Testis (tissue), 3 donors: ENCODE results near the gene WT1. TPM values are rescaled to one million over a fixed set of nuclear protein-coding genes. Genes with fewer than 3 reads are reported as not detected.
A peak's percentile ranks its signal among the peaks of the same experiment; 100 is the strongest.

Experiments used
- DNase-seq: peaks from one replicate; pipeline ENCODE4 v3.0.0-alpha.2; 2019
- H3K27ac ChIP-seq, 2 donors: fragments of 200-600 bp; sonication (generic); one replicate each; pipeline ENCODE4 v1.5.1; 2019
- H3K27me3 ChIP-seq: fragments of 200-600 bp; sonication (generic); one replicate; pipeline ENCODE4 v1.5.1; 2019
- H3K36me3 ChIP-seq: fragments of 200-600 bp; sonication (generic); one replicate; pipeline ENCODE4 v1.5.1; 2017; ENCODE audit warnings: low read depth; ENCODE audit errors: missing control alignments
- H3K4me1 ChIP-seq: fragments of 200-600 bp; sonication (generic); one replicate; pipeline ENCODE4 v1.5.1; 2019
- H3K4me3 ChIP-seq, 2 donors: fragments of 200-600 bp; sonication (generic); one replicate each; pipeline ENCODE4 v1.5.1; 2017 to 2019
- H3K9me3 ChIP-seq: fragments of 200-600 bp; sonication (generic); one replicate; pipeline ENCODE4 v1.5.1; 2017
- POLR2A ChIP-seq: fragments of 450-650 bp; IDR thresholded peaks from one replicate; pipeline ENCODE4 v1.6.1; 2017; ENCODE audit warnings: antibody characterized with exemption, mild to moderate bottlenecking, moderate library complexity
- WGBS, 2 donors: methylation state at CpG; one replicate each; pipeline ENCODE4 v1.1.5; 2018; 5-methylcytosine and 5-hydroxymethylcytosine counted together
- intact Hi-C: fragments of 100-400 bp; cut with DNase I; formaldehyde crosslinking; loops from one replicate; pipeline ENCODE4 v1.15.1; 2023; ENCODE audit warnings: low total_unique reads
- polyA plus RNA-seq: library from polyadenylated mRNA; stranded (reverse); fragments of 350-450 nt; fragmentation: Illumina TruSeq; extraction: RNeasy Lipid Tissue Mini Kit (QIAGEN cat#74804); gene quantifications from one replicate; pipeline ENCODE4 v1.2.3, GENCODE V29; 2014; ENCODE audit warnings: low read depth, low replicate concordance; ENCODE audit not compliant: insufficient read depth
- total RNA-seq, 2 donors: library from RNA; depleted of rRNA; stranded (reverse); fragments of >200 nt; gene quantifications; one replicate each; pipeline ENCODE4 v1.2.3, GENCODE V29; 2016
- TF ChIP-seq, protein P1 (sequence below), 3 experiments: fragments of 450-650 bp in 2 of 3; fragments of 200-600 bp in 1 of 3; sonication (generic) in 1 of 3; IDR thresholded peaks; one replicate each; pipeline ENCODE4 v1.5.1; 2016 to 2019; ENCODE audit warnings: antibody characterized with exemption in 3 of 3, mild to moderate bottlenecking in 2 of 3, moderate library complexity in 1 of 3

WT1 gene
- total and polyA plus RNA-seq, 3 donors from 2014 or later = 62.2 to 278 (median 189) TPM

DNA sequence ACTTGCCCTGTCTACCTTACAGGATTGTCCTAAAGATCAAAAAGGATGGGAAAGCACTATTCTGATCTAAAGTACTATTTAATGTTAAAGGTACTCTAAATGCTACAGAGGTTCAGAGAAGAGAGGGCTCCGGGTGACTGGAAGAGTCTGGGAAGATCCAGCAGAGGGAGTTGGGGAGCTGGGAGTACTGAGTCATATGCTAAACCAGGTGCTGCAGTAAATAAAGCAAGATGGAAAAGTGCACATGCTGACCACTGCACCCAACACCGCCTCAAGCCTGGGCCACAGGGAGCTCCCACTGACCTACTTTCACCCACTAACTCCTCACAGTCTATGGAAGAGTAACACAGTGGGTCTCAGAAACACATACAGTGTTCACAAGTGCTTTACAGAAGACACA is 49.3 kb downstream of the WT1 start:
- Histone ChIP-seq H3K9me3 (no peaks in the 10 kb centered on the region), H3K27me3 (no peaks in the 10 kb centered on the region), H3K4me1 (peaks cover 7% of the 10 kb centered on the region), H3K36me3 (no peaks in the 10 kb centered on the region), H3K4me3 (no peak overlapping the region), H3K27ac (peak overlapping the region in 1 of 2 donors; percentile 31)
- peak; percentile 51 for DNase-seq
- TF ChIP-seq, protein P1, sequence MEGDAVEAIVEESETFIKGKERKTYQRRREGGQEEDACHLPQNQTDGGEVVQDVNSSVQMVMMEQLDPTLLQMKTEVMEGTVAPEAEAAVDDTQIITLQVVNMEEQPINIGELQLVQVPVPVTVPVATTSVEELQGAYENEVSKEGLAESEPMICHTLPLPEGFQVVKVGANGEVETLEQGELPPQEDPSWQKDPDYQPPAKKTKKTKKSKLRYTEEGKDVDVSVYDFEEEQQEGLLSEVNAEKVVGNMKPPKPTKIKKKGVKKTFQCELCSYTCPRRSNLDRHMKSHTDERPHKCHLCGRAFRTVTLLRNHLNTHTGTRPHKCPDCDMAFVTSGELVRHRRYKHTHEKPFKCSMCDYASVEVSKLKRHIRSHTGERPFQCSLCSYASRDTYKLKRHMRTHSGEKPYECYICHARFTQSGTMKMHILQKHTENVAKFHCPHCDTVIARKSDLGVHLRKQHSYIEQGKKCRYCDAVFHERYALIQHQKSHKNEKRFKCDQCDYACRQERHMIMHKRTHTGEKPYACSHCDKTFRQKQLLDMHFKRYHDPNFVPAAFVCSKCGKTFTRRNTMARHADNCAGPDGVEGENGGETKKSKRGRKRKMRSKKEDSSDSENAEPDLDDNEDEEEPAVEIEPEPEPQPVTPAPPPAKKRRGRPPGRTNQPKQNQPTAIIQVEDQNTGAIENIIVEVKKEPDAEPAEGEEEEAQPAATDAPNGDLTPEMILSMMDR (IDR thresholded peaks at IDR 0.05) = peak in 2 of 3 experiments; percentile 8 to 25
- TF ChIP-seq POLR2A = no peak
- intact Hi-C loops = no loop called here
- WGBS, 2 donors = 40 to 55% methylated on average over 2 of the region's 2 CpGs

DNA sequence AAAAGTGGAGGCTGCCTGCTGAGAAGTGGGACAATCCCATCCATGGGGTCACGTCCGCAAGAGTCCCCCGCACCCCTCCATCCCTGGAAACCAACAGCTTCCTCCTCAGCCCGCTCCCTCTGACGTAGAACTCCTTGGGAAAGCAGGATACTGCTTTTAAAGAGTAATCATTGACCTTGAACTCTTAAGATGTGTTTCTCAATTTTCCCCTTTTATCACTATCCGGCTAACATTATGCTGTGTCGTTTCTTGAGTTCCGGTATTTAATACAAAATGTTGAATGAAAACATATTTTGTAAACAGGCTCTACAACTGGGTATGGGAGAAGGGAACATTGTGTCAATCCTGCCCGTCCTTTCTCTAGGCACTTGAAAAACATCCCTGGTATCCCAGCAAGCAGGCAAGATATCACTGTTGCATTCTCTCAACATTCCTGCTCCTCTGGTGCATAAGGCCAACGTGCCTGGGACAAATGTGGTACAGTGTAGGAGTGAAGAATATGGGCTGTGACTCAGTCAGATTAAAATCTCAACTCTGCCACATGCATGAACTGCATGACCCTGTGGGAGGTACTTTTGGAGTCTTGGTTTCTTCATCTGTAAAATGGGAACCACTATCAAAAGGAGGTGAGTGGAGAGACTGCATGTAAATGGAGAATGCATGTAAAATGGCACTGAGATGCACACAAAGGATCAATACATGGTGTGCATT is 52.8 kb downstream of the WT1 start:
- TF ChIP-seq POLR2A = no peak
- TF ChIP-seq, protein P1 (IDR thresholded peaks at IDR 0.05) = no peak
- no peaks in the 10 kb centered on the region for H3K27me3 ChIP-seq
- no peaks in the 10 kb centered on the region for H3K9me3 ChIP-seq
- H3K36me3 ChIP-seq = no peaks in the 10 kb centered on the region
- H3K4me3 ChIP-seq = no peak overlapping the region
- intact Hi-C loops = no loop called here
- peak; percentile 25 for DNase-seq
- H3K27ac ChIP-seq = peak overlapping the region in 1 of 2 donors; percentile 15
- peaks cover 6% of the 10 kb centered on the region for H3K4me1 ChIP-seq
- whole genome bisulfite sequencing, 2 donors = 47 to 52% methylated on average over 10 of the region's 10 CpGs

DNA sequence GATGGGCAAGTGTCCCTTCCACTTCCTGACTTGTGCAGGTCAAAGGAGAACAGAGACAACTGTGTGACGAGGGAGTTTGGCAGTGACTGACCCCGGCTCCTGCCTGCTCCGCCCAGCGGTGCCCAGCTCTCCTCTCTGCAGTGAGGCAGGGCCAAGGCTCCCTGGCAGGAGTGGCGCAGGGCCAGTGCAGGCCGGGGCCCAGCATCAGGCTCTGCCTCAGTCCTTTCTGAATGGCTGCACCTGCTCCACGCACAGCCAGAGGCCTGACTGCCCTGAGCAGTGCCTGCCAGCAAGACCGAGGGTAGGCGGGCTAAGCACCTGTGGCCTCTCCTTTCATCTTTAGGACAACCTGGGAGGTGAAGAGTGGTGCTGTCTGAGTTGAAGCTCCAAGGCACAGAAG is 54.2 kb downstream of the WT1 start:
- Histone ChIP-seq H3K27me3 (no peaks in the 10 kb centered on the region), H3K36me3 (no peaks in the 10 kb centered on the region), H3K9me3 (no peaks in the 10 kb centered on the region), H3K27ac (peak overlapping the region in 1 of 2 donors; percentile 15), H3K4me3 (no peak overlapping the region), H3K4me1 (peaks cover 4% of the 10 kb centered on the region)
- WGBS, 2 donors = 81 to 91% methylated on average over 8 to 9 of the region's 9 CpGs
- intact Hi-C loops = no loop called here
- TF ChIP-seq, protein P1 (IDR thresholded peaks at IDR 0.05) = no peak
- TF ChIP-seq POLR2A = no peak
- DNase-seq = no peak

DNA sequence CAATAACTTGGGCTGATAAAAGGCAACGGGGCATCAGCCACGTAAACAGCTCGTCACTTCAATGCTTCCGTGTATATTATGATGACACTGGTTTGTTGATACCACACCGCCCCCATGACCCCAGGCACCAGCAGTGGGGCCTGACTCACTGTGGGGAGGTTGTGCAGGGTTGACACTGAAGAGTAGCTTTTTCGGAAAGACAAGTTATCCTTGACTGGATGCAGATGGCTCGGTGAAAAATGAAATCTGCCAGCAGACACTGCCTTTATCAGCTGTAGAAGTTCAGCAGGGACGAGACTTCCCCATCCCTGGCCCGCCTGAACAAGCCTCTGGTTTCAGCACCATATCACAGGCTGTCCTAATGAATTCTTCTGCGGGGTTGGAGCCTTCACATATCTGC is 55.6 kb downstream of the WT1 start:
- H3K9me3 ChIP-seq = no peaks in the 10 kb centered on the region
- intact Hi-C loops = no loop called here
- WGBS, 2 donors = 68 to 73% methylated on average over 10 of the region's 10 CpGs
- no peak overlapping the region for H3K4me3 ChIP-seq
- no peak overlapping the region for H3K27ac ChIP-seq
- no peak for DNase-seq
- no peaks in the 10 kb centered on the region for H3K27me3 ChIP-seq
- no peak for TF ChIP-seq POLR2A
- TF ChIP-seq, protein P1 (IDR thresholded peaks at IDR 0.05) = no peak
- no peaks in the 10 kb centered on the region for H3K4me1 ChIP-seq
- no peaks in the 10 kb centered on the region for H3K36me3 ChIP-seq

DNA sequence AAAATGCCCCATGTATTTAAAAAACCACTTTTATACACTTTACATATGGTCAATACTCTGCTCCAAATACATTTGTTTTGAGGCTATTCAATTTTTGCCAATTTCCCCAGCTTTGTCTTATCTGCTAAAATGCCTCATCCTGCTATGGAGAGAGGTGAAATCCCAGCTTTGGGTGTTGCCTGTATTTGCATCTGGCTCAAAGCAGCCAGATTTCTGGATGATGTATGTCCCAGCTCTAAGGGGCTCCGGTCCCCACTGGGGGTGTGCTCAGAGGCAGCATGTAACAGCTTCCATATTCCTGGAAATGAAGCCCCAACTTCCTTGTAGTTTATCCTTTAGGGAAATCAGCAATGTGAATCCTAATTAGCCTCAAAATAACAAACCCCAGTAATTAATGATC is 59.5 kb downstream of the WT1 start:
- no peak overlapping the region for H3K4me3 ChIP-seq

More for the DNA sequence above, 59.5 kb downstream of the WT1 start:
- Histone ChIP-seq H3K9me3 (no peaks in the 10 kb centered on the region), H3K27ac (no peak overlapping the region), H3K36me3 (no peaks in the 10 kb centered on the region), H3K4me1 (no peaks in the 10 kb centered on the region), H3K27me3 (no peaks in the 10 kb centered on the region)
- no peak for DNase-seq
- 25 to 48% methylated on average over 1 of the region's 1 CpG for WGBS, 2 donors
- TF ChIP-seq, protein P1 (IDR thresholded peaks at IDR 0.05) = no peak
- TF ChIP-seq POLR2A = no peak
- intact Hi-C loops = no loop called here
